Pancreas (tissue), 10 donors: ENCODE data around the gene CDK11B. TPM values are rescaled to one million over a fixed set of nuclear protein-coding genes. Genes with fewer than 3 reads are reported as not detected.
A peak's percentile ranks its signal among the peaks of the same experiment; 100 is the strongest.
"Not testable (repeated sequence)": the region's sequence is repeated elsewhere in the genome, so short reads cannot be mapped to it uniquely, and the experiment has no call there.

Source experiments
- ATAC-seq, 4 donors: fragments of 200-7000 bp; cut with Tn5 transposase; one replicate each; pipeline versions ENCODE4 v1.8.0 to v1.9.1; 2020; ENCODE audit warnings: mild to moderate bottlenecking in 4 of 4, moderate library complexity in 4 of 4
- DNase-seq, 6 donors: peaks; one replicate each; pipeline ENCODE4 v3.0.0-alpha.2; 2020
- FAIRE-seq: peaks from 2 replicates; lab custom pipeline; 2012; peaks lifted over from hg19 to GRCh38; lab: Jason Lieb, UNC
- H3K27ac ChIP-seq, 4 donors: fragments of 200-600 bp; sonication (generic); 1 replicate in 3 of 4; 2 replicates in 1 of 4; pipeline versions ENCODE4 v1.5.0 to v1.8.0; 2020
- H3K27me3 ChIP-seq, 4 donors: fragments of 200-600 bp; one replicate each; pipeline ENCODE4 v1.8.0; 2021
- H3K36me3 ChIP-seq, 3 donors: fragments of 200-600 bp; sonication (generic) in 1 of 3; one replicate each; pipeline versions ENCODE4 v1.5.0 to v1.8.0; 2020 to 2021
- H3K4me1 ChIP-seq, 3 donors: fragments of 200-600 bp; one replicate each; pipeline ENCODE4 v1.8.0; 2021
- H3K4me3 ChIP-seq, 4 donors: fragments of 200-600 bp; sonication (generic) in 2 of 4; one replicate each; pipeline versions ENCODE4 v1.5.0 to v1.8.0; 2020 to 2021
- H3K9me3 ChIP-seq, 4 donors: fragments of 200-600 bp; one replicate each; pipeline ENCODE4 v1.8.0; 2021
- WGBS, 2 donors: extraction: QIAGEN DNeasy Blood & Tissue Kit; methylation state at CpG; one replicate each; pipeline ENCODE4 v1.1.7; 2013; 5-methylcytosine and 5-hydroxymethylcytosine counted together
- intact Hi-C, 3 donors: fragments of 100-400 bp; cut with DNase I; formaldehyde crosslinking; loops; one replicate each; pipeline versions ENCODE4 v1.11.1 to v1.14.2; 2022
- polyA plus RNA-seq, 2 donors: library from polyadenylated mRNA; stranded (reverse); fragments of 200-250 nt; gene quantifications; one replicate each; pipeline ENCODE4 v1.2.3, GENCODE V29; 2013
- total RNA-seq, 6 donors: library from RNA; stranded (reverse); fragmentation: NEBNext Ultra II Directional in 4 of 6; extraction: Animal tissue kit (Norgen Biotek cat#: 25700) in 4 of 6; gene quantifications; one replicate each; pipeline versions ENCODE4 v1.2.1 to v1.2.4, GENCODE V29; 2021 to 2023
- donor health status: healthy with polysubstance abuse.
- donor health status: DM: no; HTN: no; CAD: no; lungs with moderate emphysema.
- donor health status: DM: no; HTN: no; CAD: no.
- donor health status: control.
- donor health status: control.
- donor health status: Bipolar disorder and iron deficiency.
- donor health status: DM: yes; HTN: yes; CAD: no.
- donor health status: DM: no; HTN: no; CAD: no.
- donor health status: DM: no; HTN: no; CAD: no.
- donor health status: DM: yes; HTN: yes; CAD: no.

Gene CDK11B
- total and polyA plus RNA-seq, 8 donors, result 9.0 to 31.8 (median 10.9) TPM

GRCh38 chr1:1699061-1699460 is 40.3 kb upstream of the CDK11B start:
- H3K27me3 ChIP-seq, H3K9me3 ChIP-seq, H3K4me1 ChIP-seq, H3K4me3 ChIP-seq, ATAC-seq, FAIRE-seq, H3K36me3 ChIP-seq, intact Hi-C loops, H3K27ac ChIP-seq: not testable (repeated sequence)
- peak in 2 of 6 donors; percentile 6 to 31 for DNase-seq
- WGBS, 2 donors, result 89 to 92% methylated on average over 4 to 14 of the region's 19 CpGs

- H3K36me3 ChIP-seq, FAIRE-seq, H3K27ac ChIP-seq, H3K27me3 ChIP-seq, intact Hi-C loops, ATAC-seq, H3K9me3 ChIP-seq, H3K4me3 ChIP-seq, H3K4me1 ChIP-seq: not testable (repeated sequence)
- WGBS, 2 donors, result 65 to 76% methylated on average over 18 to 20 of the region's 26 CpGs
- peak in 4 of 6 donors; percentile 7 to 66 (median 43) for DNase-seq
Measured at GRCh38 chr1:1697358-1698183, 38.8 kb upstream of the CDK11B start.

GRCh38 chr1:1696431-1697357 is 37.9 kb upstream of the CDK11B start:
- 84 to 91% methylated on average over 12 to 19 of the region's 23 CpGs for WGBS, 2 donors
- H3K4me3 ChIP-seq, H3K27ac ChIP-seq, FAIRE-seq, H3K4me1 ChIP-seq, intact Hi-C loops, H3K27me3 ChIP-seq, H3K9me3 ChIP-seq, H3K36me3 ChIP-seq, ATAC-seq: not testable (repeated sequence)
- DNase-seq, result peak in 3 of 6 donors; percentile 6 to 45 (median 30)

- WGBS, 2 donors, result 0% methylated on average over 1 to 56 of the region's 98 CpGs
- H3K4me1 ChIP-seq, H3K36me3 ChIP-seq, H3K9me3 ChIP-seq, H3K27me3 ChIP-seq, FAIRE-seq, intact Hi-C loops: not testable (repeated sequence)
- peak; percentile 89 to 95 (median 94) for DNase-seq
- peak within 1 kb of the TSS; percentile 85 to 95 (median 92) for H3K27ac ChIP-seq
- H3K4me3 ChIP-seq, result peak within 1 kb of the TSS in 3 of 4 donors; percentile 26 to 56 (median 37)
- peak; percentile 84 to 93 (median 88) for ATAC-seq
Measured at GRCh38 chr1:1692714-1693647, 34.2 kb upstream of the CDK11B start, which contains the start of gene SLC35E2B. SLC35E2B (minus strand) TSS chr1:1692795; CDS start chr1:1676699, 16,096 bp downstream.

GRCh38 chr1:1692324-1692713 is 33.5 kb upstream of the CDK11B start:
- 0% methylated on average over 21 to 32 of the region's 45 CpGs for WGBS, 2 donors
- H3K9me3 ChIP-seq, H3K36me3 ChIP-seq, intact Hi-C loops, FAIRE-seq, H3K4me1 ChIP-seq, H3K27me3 ChIP-seq: not testable (repeated sequence)
- Histone ChIP-seq H3K27ac (peak overlapping the region; percentile 85 to 95 (median 92)), H3K4me3 (peak overlapping the region in 3 of 4 donors; percentile 26 to 56 (median 37))
- ATAC-seq (peak; percentile 61 to 80 (median 72)), DNase-seq (peak; percentile 41 to 84 (median 68))

- H3K36me3 ChIP-seq, H3K9me3 ChIP-seq, intact Hi-C loops, FAIRE-seq, H3K4me1 ChIP-seq, H3K27me3 ChIP-seq, H3K27ac ChIP-seq: not testable (repeated sequence)
- peak in 2 of 6 donors; percentile 10 to 12 for DNase-seq
- peak in 3 of 4 donors; percentile 8 to 23 (median 10) for ATAC-seq
- peak overlapping the region in 2 of 4 donors; percentile 24 to 34 for H3K4me3 ChIP-seq
- whole genome bisulfite sequencing, 2 donors, result 0 to 2% methylated on average over 2 to 4 of the region's 16 CpGs
Measured at GRCh38 chr1:1691443-1691842, 32.6 kb upstream of the CDK11B start.

DNA sequence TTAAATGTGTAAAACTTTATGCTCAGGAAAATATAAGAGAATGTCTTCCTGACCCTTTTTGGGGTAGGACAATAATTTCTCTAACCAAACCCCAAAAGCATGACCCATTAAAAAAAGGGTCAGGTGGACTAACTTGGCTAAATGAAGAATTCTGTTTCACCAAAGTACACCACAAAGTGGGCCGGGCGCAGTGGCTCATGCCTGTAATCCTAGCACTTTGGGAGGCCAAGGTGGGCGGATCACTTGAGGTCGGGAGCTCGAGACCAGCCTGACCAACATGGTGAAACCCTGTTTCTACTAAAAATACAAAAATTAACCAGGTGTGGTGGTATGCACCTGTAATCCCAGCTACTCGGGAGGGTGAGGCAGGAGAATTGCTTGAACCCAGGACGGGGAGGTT is 30.7 kb upstream of the CDK11B start:
- H3K36me3 ChIP-seq, FAIRE-seq, H3K4me1 ChIP-seq, intact Hi-C loops, H3K9me3 ChIP-seq, H3K27ac ChIP-seq, ATAC-seq, H3K4me3 ChIP-seq, H3K27me3 ChIP-seq: not testable (repeated sequence)
- peak in 2 of 6 donors; percentile 17 to 25 for DNase-seq
- 94 to 100% methylated on average over 3 to 7 of the region's 7 CpGs for whole genome bisulfite sequencing, 2 donors
